Progenitor cell of endocrine pancreas (in vitro differentiated cells): ENCODE data around the gene MDM1. TPM values are rescaled to one million over a fixed set of nuclear protein-coding genes. Genes with fewer than 3 reads are reported as not detected.

ENCODE experiments used
- DNase-seq: peaks from one replicate; pipeline ENCODE4 v3.0.0; 2021; ENCODE audit warnings: low spot score; ENCODE audit not compliant: unreplicated experiment
- H3K27ac Mint-ChIP-seq: 2 replicates; pipeline ENCODE4 v1.8.0; 2021; ENCODE audit warnings: mild to moderate bottlenecking, moderate library complexity, mixed read lengths
- H3K27me3 Mint-ChIP-seq: 2 replicates; pipeline ENCODE4 v1.8.0; 2021; ENCODE audit warnings: mixed read lengths
- H3K36me3 Mint-ChIP-seq: 2 replicates; pipeline ENCODE4 v1.8.0; 2022; ENCODE audit warnings: mixed read lengths; ENCODE audit not compliant: insufficient read depth
- H3K4me1 Mint-ChIP-seq: 2 replicates; pipeline ENCODE4 v1.8.0; 2021; ENCODE audit warnings: low read depth, mixed read lengths
- H3K4me3 Mint-ChIP-seq: 2 replicates; pipeline ENCODE4 v1.8.0; 2021; ENCODE audit warnings: low read depth, mild to moderate bottlenecking, moderate library complexity, mixed read lengths
- H3K9me3 Mint-ChIP-seq: 2 replicates; pipeline ENCODE4 v1.8.0; 2021; ENCODE audit warnings: low read depth, mixed read lengths
- total RNA-seq: library from RNA; stranded (reverse); gene quantifications from 2 replicates; pipeline ENCODE4 v1.2.1, GENCODE V29; 2021
- TF ChIP-seq, protein P1 (sequence below): fragments of 200-600 bp; sonication (generic); IDR thresholded peaks from one replicate; pipeline ENCODE4 v1.5.0; 2021; ENCODE audit warnings: antibody characterized with exemption, mild to moderate bottlenecking; ENCODE audit not compliant: unreplicated experiment

Gene MDM1
- total RNA-seq, 1 donor from 2014 or later, result 24.6 TPM

DNA sequence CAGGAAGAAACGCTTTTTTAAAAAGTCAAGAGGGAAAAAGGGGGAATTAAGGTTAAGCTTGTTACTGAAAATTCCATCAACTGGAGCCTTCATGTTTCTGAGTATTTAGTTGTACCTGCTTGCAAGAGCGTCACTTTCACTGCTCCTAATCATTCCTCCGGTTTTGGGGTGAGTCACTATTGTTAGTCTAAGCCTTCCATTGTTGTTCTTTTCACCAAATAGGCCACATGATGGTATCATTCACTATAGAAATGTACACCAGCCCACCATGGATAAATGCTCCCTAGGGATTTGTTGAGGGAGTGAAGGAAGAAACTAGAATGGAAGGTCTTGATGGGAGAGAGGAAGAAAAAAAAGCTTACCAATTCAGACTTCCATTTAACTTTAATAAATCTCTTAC is 81.7 kb downstream of the MDM1 start:
- Mint-ChIP-seq H3K9me3 (peaks cover 5% of the 10 kb centered on the region), H3K27ac (no peak overlapping the region), H3K36me3 (peaks cover 4% of the 10 kb centered on the region), H3K4me3 (no peak overlapping the region), H3K27me3 (peaks cover 11% of the 10 kb centered on the region), H3K4me1 (peaks cover 10% of the 10 kb centered on the region)
- no peak for DNase-seq
- TF ChIP-seq, protein P1, sequence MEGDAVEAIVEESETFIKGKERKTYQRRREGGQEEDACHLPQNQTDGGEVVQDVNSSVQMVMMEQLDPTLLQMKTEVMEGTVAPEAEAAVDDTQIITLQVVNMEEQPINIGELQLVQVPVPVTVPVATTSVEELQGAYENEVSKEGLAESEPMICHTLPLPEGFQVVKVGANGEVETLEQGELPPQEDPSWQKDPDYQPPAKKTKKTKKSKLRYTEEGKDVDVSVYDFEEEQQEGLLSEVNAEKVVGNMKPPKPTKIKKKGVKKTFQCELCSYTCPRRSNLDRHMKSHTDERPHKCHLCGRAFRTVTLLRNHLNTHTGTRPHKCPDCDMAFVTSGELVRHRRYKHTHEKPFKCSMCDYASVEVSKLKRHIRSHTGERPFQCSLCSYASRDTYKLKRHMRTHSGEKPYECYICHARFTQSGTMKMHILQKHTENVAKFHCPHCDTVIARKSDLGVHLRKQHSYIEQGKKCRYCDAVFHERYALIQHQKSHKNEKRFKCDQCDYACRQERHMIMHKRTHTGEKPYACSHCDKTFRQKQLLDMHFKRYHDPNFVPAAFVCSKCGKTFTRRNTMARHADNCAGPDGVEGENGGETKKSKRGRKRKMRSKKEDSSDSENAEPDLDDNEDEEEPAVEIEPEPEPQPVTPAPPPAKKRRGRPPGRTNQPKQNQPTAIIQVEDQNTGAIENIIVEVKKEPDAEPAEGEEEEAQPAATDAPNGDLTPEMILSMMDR, result no peak

DNA sequence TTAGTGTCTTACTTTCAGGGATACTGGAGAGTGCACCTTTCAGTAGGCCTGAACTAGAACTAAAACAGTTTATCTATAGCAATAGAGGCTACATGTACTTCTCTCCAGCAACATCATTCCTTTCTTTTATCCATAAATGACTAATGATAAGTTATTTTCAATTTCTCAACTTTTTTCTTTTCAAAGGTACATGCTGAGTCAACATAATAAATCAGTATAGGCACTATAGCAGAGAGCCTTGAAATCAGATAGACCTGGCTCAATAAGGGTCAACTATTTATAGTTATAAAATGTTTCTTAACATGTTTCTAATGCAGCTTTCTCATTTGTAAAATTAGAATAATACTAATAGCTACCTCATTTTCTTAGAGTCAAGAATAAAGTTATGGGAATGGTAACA is 84.4 kb downstream of the MDM1 start:
- TF ChIP-seq, protein P1, result no peak
- Mint-ChIP-seq H3K27ac (no peak overlapping the region), H3K27me3 (peaks cover 11% of the 10 kb centered on the region)

DNA sequence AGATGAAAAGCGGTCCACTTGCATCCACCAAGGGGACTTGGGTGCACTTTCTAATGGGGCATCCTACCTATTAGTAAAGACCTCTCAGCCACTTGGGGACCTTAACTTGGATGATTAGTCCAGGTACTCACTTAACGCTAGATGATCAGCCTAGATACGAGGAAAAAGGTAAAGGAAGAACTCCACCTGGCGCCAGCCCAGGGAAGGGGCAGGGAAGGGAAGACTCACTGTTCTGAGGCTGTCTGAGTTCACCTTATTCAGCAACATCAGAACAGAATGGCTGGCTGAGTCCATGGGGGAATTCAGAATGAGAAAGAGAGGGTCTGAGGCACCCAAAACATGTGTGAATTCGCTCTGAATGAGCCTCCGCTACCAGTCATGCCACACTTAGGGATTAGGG is 85.8 kb downstream of the MDM1 start:
- H3K4me3 Mint-ChIP-seq, result no peak overlapping the region
- H3K27ac Mint-ChIP-seq, result no peak overlapping the region
- H3K4me1 Mint-ChIP-seq, result peaks cover 18% of the 10 kb centered on the region
- peaks cover 5% of the 10 kb centered on the region for H3K9me3 Mint-ChIP-seq
- H3K27me3 Mint-ChIP-seq, result peaks cover 8% of the 10 kb centered on the region
- TF ChIP-seq, protein P1, result no peak
- peaks cover 4% of the 10 kb centered on the region for H3K36me3 Mint-ChIP-seq
- DNase-seq, result no peak

More for the DNA sequence above, 84.4 kb downstream of the MDM1 start:
- no peak for DNase-seq
- H3K4me1 Mint-ChIP-seq, result peaks cover 18% of the 10 kb centered on the region
- peaks cover 5% of the 10 kb centered on the region for H3K9me3 Mint-ChIP-seq
- H3K36me3 Mint-ChIP-seq, result peaks cover 4% of the 10 kb centered on the region
- peak overlapping the region; percentile 6 for H3K4me3 Mint-ChIP-seq

DNA sequence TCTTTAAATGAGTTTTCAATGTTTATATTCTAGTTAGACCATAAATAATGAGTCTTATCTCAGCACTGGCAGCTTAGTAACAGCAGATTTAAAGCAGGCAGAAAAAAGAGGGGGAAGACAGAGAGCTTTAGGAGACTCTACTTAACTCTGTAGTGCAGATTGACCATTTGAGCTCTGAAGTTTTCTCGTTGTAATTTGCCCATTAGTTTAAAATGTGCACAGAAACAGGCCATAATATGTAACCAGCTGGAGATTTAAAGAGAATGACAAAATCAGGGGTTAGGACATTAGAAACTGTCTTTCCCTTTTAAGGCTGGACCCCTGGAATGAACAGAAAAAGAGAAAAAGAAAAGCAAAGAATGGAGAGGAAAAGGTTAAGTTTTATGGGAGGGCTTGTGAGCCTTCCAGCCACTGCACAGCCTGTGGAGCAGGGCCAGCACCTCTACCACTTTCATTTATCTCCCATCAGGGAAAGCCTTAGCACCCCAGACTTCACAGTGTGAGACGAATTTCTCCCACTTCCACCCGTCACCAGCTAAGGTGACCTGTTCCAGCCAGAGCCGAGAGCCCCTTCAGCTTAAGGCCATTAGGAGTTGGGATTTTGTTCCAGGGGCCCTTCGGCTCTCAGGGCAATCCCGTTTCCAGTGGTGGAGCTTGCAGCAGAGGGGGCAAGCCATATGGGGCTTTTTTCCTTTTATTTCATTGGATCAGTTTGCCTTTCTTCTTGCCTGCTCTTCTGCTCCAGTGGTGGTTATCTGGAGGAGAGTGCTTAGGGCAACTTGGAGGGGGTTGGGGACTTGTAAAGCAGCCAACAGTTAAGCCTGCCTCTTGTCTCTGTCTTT is 86.8 kb downstream of the MDM1 start:
- Mint-ChIP-seq H3K9me3 (peaks cover 5% of the 10 kb centered on the region), H3K4me3 (peak overlapping the region; percentile 43), H3K36me3 (peaks cover 4% of the 10 kb centered on the region), H3K27me3 (peaks cover 6% of the 10 kb centered on the region), H3K4me1 (peaks cover 18% of the 10 kb centered on the region), H3K27ac (peak overlapping the region; percentile 79)
- TF ChIP-seq, protein P1, result no peak
- no peak for DNase-seq

Other genes starting within 250 kb of the MDM1 start
- not detected in 2 replicates for gene IFNG, start 172.6 kb downstream of the MDM1 start, total RNA-seq
- gene IL26, start 106.6 kb downstream of the MDM1 start, total RNA-seq, result not detected in 2 replicates
- gene IL22, start 78.8 kb downstream of the MDM1 start, total RNA-seq, result not detected in 2 replicates